Cardiac muscle cell (in vitro differentiated cells and primary cell): Measurements from ENCODE around the gene RFX1. TPM values are rescaled to one million over a fixed set of nuclear protein-coding genes. Genes with fewer than 3 reads are reported as not detected.
"Not testable (repeated sequence)": the region's sequence is repeated elsewhere in the genome, so short reads cannot be mapped to it uniquely, and the experiment has no call there.

ENCODE experiments used
- DNase-seq, 2 donors: peaks; one replicate each; pipeline versions ENCODE4 v3.0.0 to v3.0.0-alpha.2; 2010 to 2017; ENCODE audit warnings: low read depth in 1 of 2, low spot score in 1 of 2
- H3K27ac ChIP-seq: fragments of 200-600 bp; sonication (generic); 2 replicates; pipeline ENCODE4 v1.5.1; 2016
- H3K27me3 ChIP-seq: fragments of 200-600 bp; sonication (generic); 2 replicates; pipeline ENCODE4 v1.6.0; 2016; ENCODE audit warnings: control low read depth
- H3K36me3 ChIP-seq: fragments of 200-600 bp; sonication (generic); 2 replicates; pipeline ENCODE4 v1.5.1; 2016; ENCODE audit warnings: control low read depth
- H3K4me1 ChIP-seq: fragments of 200-600 bp; sonication (generic); 2 replicates; pipeline ENCODE4 v1.8.1; 2017; ENCODE audit warnings: low read depth, mild to moderate bottlenecking, mixed run types
- H3K4me3 ChIP-seq: fragments of 200-600 bp; sonication (generic); 2 replicates; pipeline ENCODE4 v1.5.1; 2016; ENCODE audit warnings: mild to moderate bottlenecking
- H3K9me3 ChIP-seq: fragments of 200-600 bp; sonication (generic); 2 replicates; pipeline ENCODE4 v1.5.1; 2017; ENCODE audit warnings: low read depth, mild to moderate bottlenecking, control low read depth
- CTCF ChIP-seq: IDR thresholded peaks from 2 replicates; pipeline ENCODE4 v1.5.1; 2012; ENCODE audit warnings: low read depth, mild to moderate bottlenecking, low read length
- polyA plus RNA-seq: library from polyadenylated mRNA; unstranded; fragments of >200 nt; fragmentation: Nextera tagmentation; extraction: Ambion mirVana; gene quantifications from 2 replicates; pipeline ENCODE4 v1.2.1, GENCODE V29; 2016
- total RNA-seq: library from RNA; depleted of rRNA; stranded (reverse); fragments of >200 nt; gene quantifications from 2 replicates; pipeline ENCODE4 v1.2.3, GENCODE V29; 2016

RFX1 gene
- total and polyA plus RNA-seq, 2 experiments from 2014 or later = 3.3 to 8.9 TPM

GRCh38 chr19:13929956-13930355 is 76.2 kb downstream of the RFX1 start:
- TF ChIP-seq CTCF = no peak
- H3K27me3 ChIP-seq = no peaks in the 10 kb centered on the region
- H3K4me3 ChIP-seq = no peak overlapping the region
- H3K4me1 ChIP-seq = no peaks in the 10 kb centered on the region
- H3K27ac ChIP-seq = no peak overlapping the region
- no peaks in the 10 kb centered on the region for H3K9me3 ChIP-seq
- no peak for DNase-seq
- H3K36me3 ChIP-seq = no peaks in the 10 kb centered on the region

GRCh38 chr19:13929340-13929739 is 76.8 kb downstream of the RFX1 start:
- Histone ChIP-seq H3K4me1 (no peaks in the 10 kb centered on the region), H3K27me3 (no peaks in the 10 kb centered on the region), H3K36me3 (no peaks in the 10 kb centered on the region), H3K27ac (no peak overlapping the region), H3K4me3 (no peak overlapping the region), H3K9me3 (no peaks in the 10 kb centered on the region)
- DNase-seq = no peak
- no peak for TF ChIP-seq CTCF

- no peak overlapping the region for H3K27ac ChIP-seq
- no peaks in the 10 kb centered on the region for H3K27me3 ChIP-seq
- DNase-seq = no peak
- TF ChIP-seq CTCF = no peak
- H3K4me1 ChIP-seq = no peaks in the 10 kb centered on the region
- peaks cover 3% of the 10 kb centered on the region for H3K36me3 ChIP-seq
- no peak overlapping the region for H3K4me3 ChIP-seq
- H3K9me3 ChIP-seq = no peaks in the 10 kb centered on the region
These were observed 79.4 kb downstream of the RFX1 start for GRCh38 chr19:13926715-13927114.

- H3K27ac ChIP-seq = no peak overlapping the region
- no peak overlapping the region for H3K4me3 ChIP-seq
- peaks cover 6% of the 10 kb centered on the region for H3K36me3 ChIP-seq
- TF ChIP-seq CTCF = no peak
- H3K9me3 ChIP-seq = no peaks in the 10 kb centered on the region
- no peak for DNase-seq
- H3K4me1 ChIP-seq = no peaks in the 10 kb centered on the region
- H3K27me3 ChIP-seq = no peaks in the 10 kb centered on the region
These were observed 80.1 kb downstream of the RFX1 start for GRCh38 chr19:13926010-13926409.

GRCh38 chr19:13923194-13923987 is 82.7 kb downstream of the RFX1 start:
- Histone ChIP-seq H3K4me1 (no peaks in the 10 kb centered on the region), H3K9me3 (no peaks in the 10 kb centered on the region), H3K27me3 (no peaks in the 10 kb centered on the region), H3K36me3 (peaks cover 16% of the 10 kb centered on the region), H3K4me3 (no peak overlapping the region), H3K27ac (no peak overlapping the region)
- no peak for DNase-seq
- TF ChIP-seq CTCF = no peak

- not testable (repeated sequence) for H3K4me1 ChIP-seq, H3K4me3 ChIP-seq, H3K27ac ChIP-seq, H3K27me3 ChIP-seq, H3K9me3 ChIP-seq, DNase-seq
- peaks cover 18% of the 10 kb centered on the region for H3K36me3 ChIP-seq
These were observed 84.0 kb downstream of the RFX1 start for GRCh38 chr19:13922118-13922517.
